ENCODE results near the gene COL17A1. TPM values are rescaled to one million over a fixed set of nuclear protein-coding genes. Genes with fewer than 3 reads are reported as not detected.
A peak's percentile ranks its signal among the peaks of the same experiment; 100 is the strongest.

The COL17A1 gene
- polyA plus RNA-seq, 3 donors = 0.27 to 0.97 (median 0.29) TPM

DNA sequence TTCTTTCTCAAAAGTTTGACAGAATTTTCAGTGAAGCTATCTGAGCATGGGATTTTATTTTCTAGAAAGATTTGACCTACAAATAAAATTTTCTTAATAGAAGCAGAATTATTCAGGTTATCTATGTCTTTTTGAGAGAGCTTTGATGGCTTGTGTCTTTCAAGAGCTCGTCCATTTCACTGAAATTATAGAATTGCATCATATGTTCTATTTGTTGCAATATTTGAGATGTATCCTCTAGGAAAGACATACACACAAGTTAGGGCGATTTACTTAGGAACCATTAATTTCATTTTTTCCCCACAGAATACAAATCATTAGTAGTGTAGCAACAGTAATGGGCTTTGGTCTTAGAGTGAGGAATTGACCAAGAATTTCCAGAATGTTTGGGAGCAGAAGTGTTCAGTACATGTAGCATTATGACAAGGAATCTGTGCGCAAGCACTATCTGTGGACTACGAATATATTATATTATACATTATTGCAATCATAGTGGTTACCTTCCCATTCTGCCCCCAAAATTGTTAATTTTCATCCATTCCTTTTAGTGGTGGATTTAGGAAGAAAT, 12.8 kb upstream of the COL17A1 start:
- DNase-seq (ENCODE audit: low read depth in 3 of 3, low spot score in 2 of 3) = no peak

- no peak for DNase-seq (ENCODE audit: low read depth in 3 of 3, low spot score in 2 of 3)
These were observed 11.0 kb upstream of the COL17A1 start for GRCh38 chr10:104096692-104097091.

- DNase-seq (ENCODE audit: low read depth in 3 of 3, low spot score in 2 of 3) = no peak
These were observed 7.1 kb upstream of the COL17A1 start for GRCh38 chr10:104092749-104093148.

DNA sequence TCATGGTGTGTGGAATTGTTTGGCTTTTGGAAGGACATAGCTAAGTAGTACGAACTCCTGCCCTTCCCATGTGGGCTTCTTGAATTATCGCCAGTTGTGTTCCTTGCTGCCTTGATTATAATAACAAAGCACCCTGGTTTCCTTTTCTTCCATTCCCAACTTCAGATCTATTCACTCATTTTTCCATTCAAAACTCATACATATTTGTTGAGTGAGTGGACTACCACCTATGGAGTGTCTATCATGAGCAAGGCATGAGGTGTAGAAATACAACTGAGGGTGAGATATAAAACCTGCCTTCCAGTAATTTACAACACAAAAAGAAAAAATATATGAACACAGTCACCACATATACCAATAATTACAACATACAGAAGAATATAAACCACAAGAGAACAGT, 4.9 kb upstream of the COL17A1 start:
- no peak for DNase-seq (ENCODE audit: low read depth in 3 of 3, low spot score in 2 of 3)

- no peak for DNase-seq (ENCODE audit: low read depth in 3 of 3, low spot score in 2 of 3)
These were observed 3.9 kb upstream of the COL17A1 start for GRCh38 chr10:104089621-104090020.

GRCh38 chr10:104088239-104088638, 2.6 kb upstream of the COL17A1 start:
- no peak for DNase-seq (ENCODE audit: low read depth in 3 of 3, low spot score in 2 of 3)

GRCh38 chr10:104084482-104085142, 1.1 kb downstream of the COL17A1 start:
- DNase-seq (ENCODE audit: low read depth in 3 of 3, low spot score in 2 of 3) = no peak

- no peak for DNase-seq (ENCODE audit: low read depth in 3 of 3, low spot score in 2 of 3)
These were observed 3.7 kb downstream of the COL17A1 start for GRCh38 chr10:104081998-104082397.

DNA sequence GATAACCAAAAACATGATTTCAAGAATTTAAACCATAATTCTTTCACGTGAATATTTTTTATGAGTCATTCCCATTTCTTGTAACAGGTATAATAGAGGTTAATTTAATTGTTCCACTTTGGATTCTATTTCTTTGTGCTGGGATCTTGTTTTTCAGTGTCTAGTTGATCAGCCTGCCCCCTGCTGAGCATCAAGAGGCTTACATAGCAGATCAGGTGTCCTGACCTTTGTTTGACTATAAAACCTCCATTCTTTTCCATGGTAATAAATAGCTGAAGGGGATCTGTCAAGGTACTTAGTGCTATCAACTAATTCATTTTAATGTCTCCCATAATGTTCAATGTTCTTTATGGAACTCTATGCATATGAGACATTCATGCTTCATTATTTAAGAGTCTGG, 4.9 kb downstream of the COL17A1 start:
- DNase-seq (ENCODE audit: low read depth in 3 of 3, low spot score in 2 of 3) = no peak

DNA sequence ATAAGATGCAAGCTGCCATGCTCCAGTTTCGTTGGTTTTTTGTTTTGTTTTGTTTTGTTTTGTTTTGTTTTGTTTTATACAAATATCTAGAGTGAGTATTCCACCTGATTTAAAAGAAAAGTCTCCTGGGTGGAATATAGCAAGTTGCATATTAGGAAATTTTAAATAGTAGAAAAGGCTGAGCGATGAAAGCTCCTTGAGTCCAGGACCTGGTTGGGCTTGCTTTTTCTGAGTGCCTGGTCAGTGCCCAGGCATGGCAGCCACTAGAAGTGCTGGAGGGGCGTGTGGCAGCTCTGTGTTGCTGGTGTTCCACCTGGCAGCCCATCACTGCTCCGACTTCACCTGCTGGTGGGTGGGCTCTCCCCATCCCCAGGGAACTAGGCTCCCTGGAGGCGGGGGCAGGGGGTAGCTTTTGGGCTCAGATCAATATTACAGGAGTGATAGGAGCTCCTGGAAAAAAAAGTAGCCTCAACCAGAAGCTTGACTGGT, 8.0 kb downstream of the COL17A1 start:
- DNase-seq (ENCODE audit: low read depth in 3 of 3, low spot score in 2 of 3) = no peak

GRCh38 chr10:104077247-104077646, 8.4 kb downstream of the COL17A1 start:
- DNase-seq (ENCODE audit: low read depth in 3 of 3, low spot score in 2 of 3) = no peak

GRCh38 chr10:104076743-104077160, 8.9 kb downstream of the COL17A1 start:
- DNase-seq (ENCODE audit: low read depth in 3 of 3, low spot score in 2 of 3) = peak; percentile 25 to 54 (median 52)

DNA sequence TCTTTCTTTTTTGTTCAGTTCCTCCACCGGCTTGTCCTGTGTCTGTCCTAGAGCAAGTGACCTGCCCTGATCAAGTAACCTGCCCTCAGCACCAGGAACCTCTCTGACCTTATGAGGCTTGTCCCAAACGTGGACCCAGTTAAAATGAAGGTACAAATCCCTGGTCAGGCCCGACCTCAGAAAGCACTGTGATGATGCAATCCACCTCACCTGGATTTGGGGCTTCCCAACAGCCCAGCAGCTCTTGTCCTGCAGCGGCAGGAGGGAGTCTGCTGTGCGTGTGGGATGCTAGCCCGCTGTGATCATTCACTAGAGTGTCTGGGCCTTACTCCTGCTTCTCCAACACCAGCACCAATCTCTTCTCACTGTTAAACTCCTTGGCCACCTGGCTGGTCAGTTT, 11.2 kb downstream of the COL17A1 start:
- DNase-seq (ENCODE audit: low read depth in 3 of 3, low spot score in 2 of 3) = no peak

- DNase-seq (ENCODE audit: low read depth in 3 of 3, low spot score in 2 of 3) = no peak
These were observed 12.9 kb downstream of the COL17A1 start for GRCh38 chr10:104072786-104073185.

GRCh38 chr10:104069613-104070012, 16.1 kb downstream of the COL17A1 start:
- DNase-seq (ENCODE audit: low read depth in 3 of 3, low spot score in 2 of 3) = no peak

DNA sequence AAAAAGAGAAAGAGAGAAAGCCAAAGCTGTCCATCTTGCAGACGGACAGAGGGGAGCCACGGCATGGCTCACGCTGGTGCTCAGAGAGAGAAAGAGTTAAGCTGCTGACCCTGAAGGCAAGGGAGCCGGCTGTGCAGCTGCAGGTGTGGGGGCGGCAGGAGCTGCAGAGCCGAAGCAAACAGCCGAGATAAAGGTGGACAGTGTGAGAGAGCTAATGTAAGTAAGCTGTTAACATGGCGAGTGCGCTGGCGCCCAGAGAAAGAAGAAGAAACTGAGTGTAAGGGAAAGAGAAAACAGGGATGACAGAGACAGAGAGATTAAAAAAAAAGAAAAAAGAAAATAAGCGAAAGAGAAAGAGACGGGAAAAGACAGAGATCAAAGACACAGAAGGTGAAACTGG, 18.2 kb downstream of the COL17A1 start:
- DNase-seq (ENCODE audit: low read depth in 3 of 3, low spot score in 2 of 3) = no peak

DNA sequence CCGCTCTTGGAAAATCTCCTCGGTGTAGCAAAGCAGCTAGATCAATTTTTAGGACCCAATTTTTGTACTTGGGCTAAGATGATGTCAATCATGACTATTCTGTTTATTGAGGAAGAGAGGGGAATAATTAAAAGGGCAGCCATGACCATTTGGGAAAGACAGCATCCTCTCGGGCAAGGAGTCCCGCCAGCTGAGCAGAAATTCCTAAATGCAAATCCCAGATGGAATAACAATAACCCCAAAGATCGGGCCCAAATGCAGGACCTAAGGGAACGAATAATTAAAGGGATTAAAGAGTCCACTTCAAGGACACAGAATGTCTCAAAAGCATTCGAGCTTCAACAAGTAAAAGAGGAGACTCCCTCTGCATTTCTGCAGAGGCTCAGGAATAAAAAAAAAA, 18.7 kb downstream of the COL17A1 start:
- DNase-seq (ENCODE audit: low read depth in 3 of 3, low spot score in 2 of 3) = no peak

DNA sequence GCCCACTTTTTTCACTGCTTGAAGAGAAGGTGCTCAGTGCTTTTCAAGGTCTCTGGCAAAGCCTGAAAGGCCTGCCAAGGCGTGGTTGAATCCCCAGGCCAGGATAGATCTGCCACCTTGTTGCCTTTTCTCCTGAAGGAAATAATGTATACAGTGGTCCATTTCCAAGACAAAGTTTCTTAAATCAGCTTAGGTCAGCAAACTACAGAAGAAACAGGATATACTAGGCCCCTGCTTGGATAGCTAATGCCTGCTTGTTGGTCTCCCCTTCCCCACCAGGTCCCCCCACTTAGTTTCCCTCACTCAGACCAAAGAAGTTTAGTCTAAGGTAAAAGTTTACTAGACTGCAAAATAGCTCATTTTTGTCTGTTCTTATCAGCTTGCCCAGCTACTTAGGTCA, 19.9 kb downstream of the COL17A1 start:
- no peak for DNase-seq (ENCODE audit: low read depth in 3 of 3, low spot score in 2 of 3)

DNA sequence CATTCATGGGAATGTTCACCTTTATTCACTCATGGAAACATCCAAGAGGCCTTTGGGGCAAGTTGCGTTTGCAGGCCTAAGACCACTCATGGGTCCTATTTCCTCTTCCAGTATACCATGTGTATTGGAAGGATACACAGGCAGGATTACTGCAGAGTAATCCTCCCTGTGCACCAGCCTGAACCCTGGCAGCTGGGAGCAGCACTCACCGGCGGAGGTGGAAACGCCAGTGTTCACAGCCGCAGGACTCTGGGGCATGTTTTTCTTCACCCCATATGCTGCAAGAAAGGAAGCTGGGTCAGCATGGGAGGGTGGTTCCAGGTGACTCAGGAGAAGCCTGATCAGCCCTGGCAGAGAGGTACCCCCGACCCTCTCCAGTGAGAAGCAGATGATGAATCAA, 24.5 kb downstream of the COL17A1 start:
- no peak for DNase-seq (ENCODE audit: low read depth in 3 of 3, low spot score in 2 of 3)

DNA sequence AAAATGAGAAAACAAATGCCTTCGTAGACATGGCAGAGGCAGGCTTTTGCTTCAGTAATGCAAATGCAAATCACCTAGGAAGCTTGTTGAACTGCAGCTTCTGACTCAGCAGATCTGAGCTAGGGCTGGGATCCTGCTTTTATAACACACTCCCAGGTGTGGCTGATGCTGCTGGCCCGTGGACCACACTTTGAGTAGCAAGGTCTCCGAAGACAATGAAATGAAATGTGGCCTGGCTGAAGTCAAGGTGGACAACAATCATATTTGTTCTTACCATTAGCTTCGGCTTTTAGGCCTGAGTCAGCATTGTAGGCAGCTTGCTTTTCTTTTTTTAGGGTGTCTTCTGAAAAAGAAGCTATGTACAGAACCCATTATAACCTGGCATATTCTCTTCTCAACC, 26.3 kb downstream of the COL17A1 start:
- DNase-seq (ENCODE audit: low read depth in 3 of 3, low spot score in 2 of 3) = no peak

DNA sequence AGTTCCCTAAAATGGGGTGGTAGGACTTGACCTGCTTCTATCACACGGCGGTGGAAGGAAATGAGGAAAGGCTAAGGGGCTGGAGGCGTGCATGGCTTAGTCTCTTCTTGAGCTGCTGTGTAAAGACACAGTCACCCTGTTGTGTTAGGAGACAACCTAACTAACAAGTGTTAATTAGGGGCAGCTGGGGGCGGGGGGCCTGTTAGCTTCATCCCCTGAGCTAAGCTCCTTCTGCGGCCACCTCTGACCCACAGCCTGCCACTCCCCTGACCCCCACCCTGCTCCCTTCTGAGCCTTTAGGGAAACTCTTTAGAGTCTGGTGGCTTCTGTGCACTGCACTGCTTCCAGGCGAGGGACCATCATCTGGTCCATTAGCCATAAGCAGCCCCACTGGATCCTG, 28.0 kb downstream of the COL17A1 start:
- no peak for DNase-seq (ENCODE audit: low read depth in 3 of 3, low spot score in 2 of 3)

- DNase-seq (ENCODE audit: low read depth in 3 of 3, low spot score in 2 of 3) = no peak
These were observed 28.9 kb downstream of the COL17A1 start for GRCh38 chr10:104056619-104057273.
